NCI-H146 (cell line): Measurements from ENCODE around the gene MAG.

ENCODE experiments used
- DNase-seq: peaks from one replicate; lab custom pipeline; 2025; lab: John Stamatoyannopoulos, UW

Gene MAG

DNA sequence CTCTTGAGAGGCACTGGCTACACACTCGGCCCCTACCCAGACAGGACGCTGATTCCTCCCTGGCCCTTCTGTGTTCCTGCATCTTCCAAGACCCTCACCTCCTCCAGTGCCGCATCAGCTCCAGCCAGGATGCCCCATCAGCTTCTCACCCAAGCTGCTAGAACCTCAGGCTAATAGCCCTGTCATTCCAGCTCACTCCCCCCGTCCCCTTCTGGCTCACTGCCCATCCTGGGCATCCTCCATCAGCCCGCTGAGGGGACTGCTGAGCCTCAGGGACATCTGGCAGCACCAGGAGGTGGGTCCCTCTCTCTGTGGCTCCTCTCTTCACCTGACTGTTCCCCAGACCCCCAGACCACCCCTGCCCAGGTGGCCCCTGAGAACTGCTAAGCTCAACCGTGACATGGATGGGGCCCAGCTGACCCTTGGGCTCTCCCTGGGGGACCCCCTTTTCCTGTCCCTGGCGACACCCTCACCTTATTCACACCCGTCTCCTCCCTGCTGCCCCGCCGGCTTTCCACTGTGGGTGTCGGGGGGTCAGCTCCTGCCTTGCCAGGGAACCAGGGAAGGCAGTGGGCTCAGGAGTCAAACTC lies 71.1 kb downstream of the MAG start:
- no peak for DNase-seq
